ENCODE measurements around the gene OLFM3.

The OLFM3 gene

DNA sequence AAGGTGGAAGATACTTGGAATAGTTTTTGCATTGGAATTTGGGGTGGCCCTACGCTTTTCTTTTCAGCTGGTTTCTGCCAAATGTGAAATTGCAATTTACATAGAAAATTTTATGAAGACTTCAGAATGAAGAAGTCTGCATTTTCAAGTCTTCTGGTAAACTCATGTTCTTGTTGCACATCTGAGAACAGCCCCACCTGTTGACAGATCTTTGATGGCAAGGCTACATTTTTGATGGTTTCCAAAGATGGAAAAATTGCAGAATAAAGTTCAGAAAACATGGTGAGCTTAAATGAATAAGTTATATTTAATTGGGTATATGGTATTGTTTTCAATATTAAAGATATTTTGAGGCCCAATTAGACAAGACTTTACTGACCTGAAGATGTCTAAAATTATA is 25.4 kb downstream of the OLFM3 start:
- H3K27ac Mint-ChIP-seq, result no peak overlapping the region
- no peaks in the 10 kb centered on the region for H3K36me3 Mint-ChIP-seq (ENCODE audit: low read depth)
- H3K4me3 Mint-ChIP-seq, result no peak overlapping the region
- H3K27me3 Mint-ChIP-seq, result peaks cover 3% of the 10 kb centered on the region
- H3K4me1 Mint-ChIP-seq (ENCODE audit: low read depth), result no peaks in the 10 kb centered on the region
- peaks cover 3% of the 10 kb centered on the region for H3K9me3 Mint-ChIP-seq

DNA sequence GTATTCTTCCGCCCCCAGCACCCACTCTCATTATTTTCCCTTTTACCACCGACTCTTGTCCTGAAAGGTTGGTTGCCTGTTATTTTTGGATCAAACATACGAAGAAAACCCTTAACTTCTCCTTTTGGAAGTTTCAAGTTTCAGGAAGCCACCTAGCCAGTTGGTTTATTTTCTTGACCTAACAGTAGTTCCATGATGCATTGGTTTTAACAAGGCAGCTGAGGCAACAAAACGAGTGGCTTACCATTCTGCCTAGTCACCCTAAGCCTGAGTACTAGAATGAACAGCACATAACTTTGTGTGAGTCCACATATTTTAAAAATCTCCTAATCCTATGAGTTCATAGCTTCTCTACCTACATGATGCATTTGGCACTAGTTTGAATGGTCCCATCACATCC is 28.9 kb downstream of the OLFM3 start:
- Mint-ChIP-seq H3K36me3 (ENCODE audit: low read depth) (no peaks in the 10 kb centered on the region), H3K9me3 (peaks cover 3% of the 10 kb centered on the region), H3K4me1 (ENCODE audit: low read depth) (no peaks in the 10 kb centered on the region), H3K27me3 (peaks cover 3% of the 10 kb centered on the region), H3K27ac (no peak overlapping the region), H3K4me3 (no peak overlapping the region)

- Mint-ChIP-seq H3K9me3 (peaks cover 3% of the 10 kb centered on the region), H3K36me3 (ENCODE audit: low read depth) (no peaks in the 10 kb centered on the region), H3K4me1 (ENCODE audit: low read depth) (no peaks in the 10 kb centered on the region), H3K27me3 (peaks cover 3% of the 10 kb centered on the region), H3K4me3 (no peak overlapping the region), H3K27ac (no peak overlapping the region)
These were observed 31.4 kb downstream of the OLFM3 start for GRCh38 chr1:101965341-101965740.

DNA sequence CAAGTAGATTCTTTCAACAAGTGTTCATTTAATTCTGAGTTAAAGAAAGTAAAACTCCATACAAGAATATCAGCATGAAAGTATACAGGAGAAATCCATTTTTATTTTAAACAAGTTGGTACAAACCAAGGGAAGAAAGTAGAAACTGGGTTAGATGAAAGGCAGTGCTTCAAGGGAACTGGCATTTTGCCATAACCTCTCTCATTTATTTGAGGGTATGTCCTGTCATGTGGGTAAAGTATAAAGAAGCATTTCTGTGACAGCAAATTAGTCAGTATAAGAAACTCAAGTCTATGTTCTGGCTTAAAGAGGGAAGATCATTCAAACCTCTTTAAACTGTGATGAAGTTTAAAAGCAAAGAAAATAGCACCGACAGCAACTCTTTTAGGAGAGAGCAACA is 32.0 kb downstream of the OLFM3 start:
- H3K4me1 Mint-ChIP-seq (ENCODE audit: low read depth), result no peaks in the 10 kb centered on the region
- no peak overlapping the region for H3K27ac Mint-ChIP-seq
- no peak overlapping the region for H3K4me3 Mint-ChIP-seq
- no peaks in the 10 kb centered on the region for H3K36me3 Mint-ChIP-seq (ENCODE audit: low read depth)
- H3K9me3 Mint-ChIP-seq, result peaks cover 3% of the 10 kb centered on the region
- peaks cover 3% of the 10 kb centered on the region for H3K27me3 Mint-ChIP-seq

DNA sequence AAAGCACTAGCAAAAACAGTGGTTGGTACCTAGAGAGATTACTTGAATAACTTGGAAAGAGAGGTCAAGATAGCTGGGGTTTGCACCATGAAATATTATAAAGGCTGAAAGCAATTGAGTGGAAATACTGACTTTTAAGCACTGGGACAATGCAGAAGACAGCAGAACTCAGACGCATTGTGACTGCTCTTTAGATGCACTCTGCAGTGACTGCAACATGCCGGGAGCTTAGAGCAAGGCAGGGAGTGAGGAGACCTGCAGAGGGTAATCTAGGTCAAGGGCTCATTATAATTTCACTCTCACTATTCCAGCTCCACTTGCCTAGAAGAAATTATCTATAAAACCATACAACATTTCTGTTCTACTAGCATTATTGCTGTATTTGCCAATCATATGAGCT is 36.6 kb downstream of the OLFM3 start:
- Mint-ChIP-seq H3K27ac (no peak overlapping the region), H3K4me1 (ENCODE audit: low read depth) (no peaks in the 10 kb centered on the region), H3K27me3 (no peaks in the 10 kb centered on the region), H3K4me3 (no peak overlapping the region), H3K9me3 (no peaks in the 10 kb centered on the region), H3K36me3 (ENCODE audit: low read depth) (no peaks in the 10 kb centered on the region)

DNA sequence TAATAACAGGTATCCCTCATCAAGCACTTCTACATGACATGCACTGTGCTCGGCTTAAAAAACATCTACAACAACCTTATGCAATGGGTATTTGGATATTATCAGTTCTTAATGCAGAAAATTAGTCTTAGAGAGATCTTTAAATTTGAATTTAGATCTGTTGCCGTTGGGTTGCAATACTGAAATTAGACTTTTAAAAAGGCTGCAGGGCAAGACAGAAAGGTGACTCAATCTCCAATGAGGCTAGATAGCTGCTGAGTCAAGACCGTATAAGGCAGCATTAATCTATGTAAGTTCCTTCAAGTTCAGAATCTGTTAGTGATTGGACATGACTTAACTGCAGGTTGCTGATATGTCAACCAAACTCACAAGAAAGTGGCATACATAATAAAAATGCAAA is 37.3 kb downstream of the OLFM3 start:
- no peaks in the 10 kb centered on the region for H3K36me3 Mint-ChIP-seq (ENCODE audit: low read depth)
- no peaks in the 10 kb centered on the region for H3K4me1 Mint-ChIP-seq (ENCODE audit: low read depth)
- no peak overlapping the region for H3K4me3 Mint-ChIP-seq
- no peak overlapping the region for H3K27ac Mint-ChIP-seq
- no peaks in the 10 kb centered on the region for H3K27me3 Mint-ChIP-seq
- no peaks in the 10 kb centered on the region for H3K9me3 Mint-ChIP-seq

GRCh38 chr1:101957771-101958170 is 39.0 kb downstream of the OLFM3 start:
- Mint-ChIP-seq H3K4me1 (ENCODE audit: low read depth) (no peaks in the 10 kb centered on the region), H3K27ac (no peak overlapping the region), H3K9me3 (no peaks in the 10 kb centered on the region), H3K4me3 (no peak overlapping the region), H3K27me3 (no peaks in the 10 kb centered on the region), H3K36me3 (ENCODE audit: low read depth) (no peaks in the 10 kb centered on the region)

DNA sequence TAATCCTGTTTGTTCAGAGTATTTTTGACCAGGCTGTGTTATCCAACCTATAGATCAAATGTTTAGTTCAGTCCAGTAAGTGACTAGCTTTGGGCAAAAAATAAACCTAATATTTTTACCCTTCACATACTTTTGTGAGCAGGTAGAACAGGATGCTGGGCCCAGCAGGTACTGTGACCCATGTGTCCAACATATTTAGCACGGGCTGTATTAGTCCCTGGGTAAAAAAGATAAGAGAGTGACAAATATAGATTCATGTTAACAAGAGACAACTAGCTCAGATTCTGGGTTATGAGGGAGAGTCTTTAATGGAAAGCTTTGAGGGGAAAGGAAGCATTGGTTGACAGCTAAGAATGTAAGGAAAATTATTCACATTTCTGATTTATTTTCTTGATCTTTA is 43.1 kb downstream of the OLFM3 start:
- no peaks in the 10 kb centered on the region for H3K36me3 Mint-ChIP-seq (ENCODE audit: low read depth)
- no peaks in the 10 kb centered on the region for H3K27me3 Mint-ChIP-seq
- no peak overlapping the region for H3K4me3 Mint-ChIP-seq
- peaks cover 4% of the 10 kb centered on the region for H3K9me3 Mint-ChIP-seq
- no peaks in the 10 kb centered on the region for H3K4me1 Mint-ChIP-seq (ENCODE audit: low read depth)
- H3K27ac Mint-ChIP-seq, result no peak overlapping the region

DNA sequence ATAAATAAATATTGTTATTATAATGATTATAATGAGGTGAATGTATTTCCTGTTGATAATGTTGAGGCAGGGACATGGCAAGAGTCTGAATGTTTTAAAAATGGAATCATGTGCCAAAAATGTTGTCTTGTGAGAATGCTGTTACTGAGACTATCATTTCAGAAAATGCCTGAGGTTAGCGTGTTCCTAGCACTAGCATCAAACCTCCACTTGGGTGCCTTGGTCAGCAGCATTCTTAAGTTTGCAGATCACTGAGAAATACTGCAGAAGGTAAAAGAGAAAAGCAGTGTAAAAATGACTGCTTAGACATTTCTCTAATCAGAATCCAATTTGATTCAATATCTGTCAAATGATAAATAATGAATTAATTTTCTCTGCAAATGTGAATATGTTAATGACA is 50.8 kb downstream of the OLFM3 start:
- H3K4me1 Mint-ChIP-seq (ENCODE audit: low read depth), result no peaks in the 10 kb centered on the region

GRCh38 chr1:101943237-101943636 is 53.5 kb downstream of the OLFM3 start:
- H3K27me3 Mint-ChIP-seq, result no peaks in the 10 kb centered on the region
- H3K9me3 Mint-ChIP-seq, result no peaks in the 10 kb centered on the region
- no peak overlapping the region for H3K27ac Mint-ChIP-seq
- H3K4me1 Mint-ChIP-seq (ENCODE audit: low read depth), result no peaks in the 10 kb centered on the region
- no peaks in the 10 kb centered on the region for H3K36me3 Mint-ChIP-seq (ENCODE audit: low read depth)
- no peak overlapping the region for H3K4me3 Mint-ChIP-seq

More for the DNA sequence above, 50.8 kb downstream of the OLFM3 start:
- Mint-ChIP-seq H3K36me3 (ENCODE audit: low read depth) (no peaks in the 10 kb centered on the region), H3K27ac (no peak overlapping the region), H3K4me3 (no peak overlapping the region), H3K9me3 (peaks cover 4% of the 10 kb centered on the region), H3K27me3 (no peaks in the 10 kb centered on the region)

DNA sequence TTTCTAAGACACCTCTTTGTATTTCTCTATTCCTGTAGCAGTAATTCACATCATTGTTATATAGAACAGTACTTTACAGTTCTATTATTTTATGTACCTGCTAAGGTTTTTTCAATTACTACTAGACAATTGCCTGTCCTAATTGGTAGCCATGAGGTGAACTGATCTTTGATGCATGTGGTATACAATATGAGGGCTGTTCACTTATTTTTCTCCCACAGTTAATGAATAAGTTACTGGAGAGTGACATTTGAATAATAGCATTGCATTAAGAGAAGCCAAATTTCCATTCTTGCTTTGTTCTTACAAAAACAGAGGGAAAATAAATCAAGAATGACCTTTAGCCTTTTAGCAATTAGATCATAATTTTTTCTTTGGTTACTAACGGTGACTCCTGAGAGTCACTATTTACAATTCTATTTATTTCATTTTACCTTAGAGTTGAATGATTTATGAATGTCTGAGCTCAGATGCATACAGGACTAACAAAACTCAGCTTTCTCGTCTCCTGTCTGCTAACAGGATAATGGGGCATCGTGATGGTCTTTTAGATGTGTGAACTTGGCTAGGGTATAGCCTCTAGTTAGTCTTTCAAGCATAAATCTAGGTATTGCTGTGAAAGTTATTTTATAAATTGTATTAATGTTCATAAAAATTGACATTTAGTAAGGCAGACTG is 54.1 kb downstream of the OLFM3 start:
- H3K36me3 Mint-ChIP-seq (ENCODE audit: low read depth), result no peaks in the 10 kb centered on the region
- H3K27ac Mint-ChIP-seq, result no peak overlapping the region
- H3K4me1 Mint-ChIP-seq (ENCODE audit: low read depth), result no peaks in the 10 kb centered on the region
- no peak overlapping the region for H3K4me3 Mint-ChIP-seq
- no peaks in the 10 kb centered on the region for H3K27me3 Mint-ChIP-seq
- H3K9me3 Mint-ChIP-seq, result no peaks in the 10 kb centered on the region

DNA sequence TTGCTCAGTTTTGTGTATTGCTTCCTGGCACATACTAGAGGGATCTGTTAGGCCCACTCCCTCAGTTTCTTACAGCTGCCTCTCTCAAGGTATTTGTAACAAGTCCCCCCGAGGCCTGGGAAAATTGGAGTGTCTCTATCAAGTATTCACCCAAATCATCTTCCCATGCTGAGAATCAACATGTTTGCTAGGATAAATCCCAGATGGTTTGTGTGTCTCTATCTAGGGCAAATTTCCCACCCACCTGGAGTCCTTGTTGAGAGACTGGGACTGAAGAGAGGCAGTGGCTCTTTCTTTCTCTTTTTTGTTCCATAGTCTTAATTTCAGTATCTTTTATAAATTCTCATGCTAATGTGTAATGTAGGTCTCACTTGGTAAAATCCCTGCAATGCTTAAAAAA is 58.0 kb downstream of the OLFM3 start:
- no peak overlapping the region for H3K27ac Mint-ChIP-seq

GRCh38 chr1:101929343-101929742 is 67.4 kb downstream of the OLFM3 start:
- H3K4me1 Mint-ChIP-seq (ENCODE audit: low read depth), result no peaks in the 10 kb centered on the region
- no peak overlapping the region for H3K27ac Mint-ChIP-seq
- H3K36me3 Mint-ChIP-seq (ENCODE audit: low read depth), result no peaks in the 10 kb centered on the region
- peaks cover 12% of the 10 kb centered on the region for H3K9me3 Mint-ChIP-seq
- H3K27me3 Mint-ChIP-seq, result peaks cover 4% of the 10 kb centered on the region
- no peak overlapping the region for H3K4me3 Mint-ChIP-seq

More for the DNA sequence above, 58.0 kb downstream of the OLFM3 start:
- H3K4me3 Mint-ChIP-seq, result no peak overlapping the region
- H3K9me3 Mint-ChIP-seq, result peaks cover 5% of the 10 kb centered on the region
- H3K36me3 Mint-ChIP-seq (ENCODE audit: low read depth), result no peaks in the 10 kb centered on the region
- H3K27me3 Mint-ChIP-seq, result no peaks in the 10 kb centered on the region
- no peaks in the 10 kb centered on the region for H3K4me1 Mint-ChIP-seq (ENCODE audit: low read depth)

DNA sequence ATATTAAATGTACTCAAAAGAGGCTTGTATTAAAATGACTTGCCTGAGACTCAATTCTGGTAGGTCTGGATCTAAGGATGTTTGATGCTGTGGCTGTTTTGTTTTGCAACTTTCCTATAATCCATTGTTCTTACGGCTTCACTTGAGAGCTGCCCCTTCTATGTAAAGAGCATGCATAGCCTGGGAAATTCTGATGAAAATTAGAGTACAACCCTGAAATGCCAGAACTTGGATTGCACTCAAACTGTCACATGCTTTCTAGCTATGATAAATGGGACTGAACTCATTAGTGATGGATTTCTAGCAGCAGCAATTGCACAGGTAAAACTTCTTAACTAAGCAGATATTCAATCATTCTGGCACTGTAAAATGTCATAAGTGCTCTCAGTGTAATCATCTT is 67.9 kb downstream of the OLFM3 start:
- peaks cover 4% of the 10 kb centered on the region for H3K27me3 Mint-ChIP-seq
- peaks cover 8% of the 10 kb centered on the region for H3K9me3 Mint-ChIP-seq
- H3K4me1 Mint-ChIP-seq (ENCODE audit: low read depth), result no peaks in the 10 kb centered on the region
- H3K27ac Mint-ChIP-seq, result no peak overlapping the region
- H3K4me3 Mint-ChIP-seq, result no peak overlapping the region
- H3K36me3 Mint-ChIP-seq (ENCODE audit: low read depth), result no peaks in the 10 kb centered on the region

- Mint-ChIP-seq H3K4me3 (no peak overlapping the region), H3K9me3 (no peaks in the 10 kb centered on the region), H3K27ac (no peak overlapping the region), H3K27me3 (peaks cover 4% of the 10 kb centered on the region), H3K4me1 (ENCODE audit: low read depth) (no peaks in the 10 kb centered on the region), H3K36me3 (ENCODE audit: low read depth) (no peaks in the 10 kb centered on the region)
These were observed 72.0 kb downstream of the OLFM3 start for GRCh38 chr1:101924700-101925099.

- Mint-ChIP-seq H3K4me3 (no peak overlapping the region), H3K9me3 (no peaks in the 10 kb centered on the region), H3K36me3 (ENCODE audit: low read depth) (no peaks in the 10 kb centered on the region), H3K27ac (no peak overlapping the region), H3K4me1 (ENCODE audit: low read depth) (no peaks in the 10 kb centered on the region), H3K27me3 (peaks cover 4% of the 10 kb centered on the region)
These were observed 76.1 kb downstream of the OLFM3 start for GRCh38 chr1:101920577-101920976.

Data from stimulated activated naive CD8-positive, alpha-beta T cell treated with anti-CD3 and anti-CD28 coated beads, Interleukin-15, Interleukin-2, amounts not matched to agents 100 ng/mL and 50 ng/mL, for 24 hours (primary cell).